GM19452 (cell line): ENCODE results near the gene TMEM232.
"Not testable (repeated sequence)": the region's sequence is repeated elsewhere in the genome, so short reads cannot be mapped to it uniquely, and the experiment has no call there.

Experiments used
- ATAC-seq: cut with Tn5 transposase; IDR thresholded peaks from one replicate; pipeline ENCODE4 v1.9.1; 2021; ENCODE audit not compliant: unreplicated experiment

The TMEM232 gene

GRCh38 chr5:110536120-110537115 lies 190.1 kb downstream of the TMEM232 start:
- no peak for ATAC-seq

GRCh38 chr5:110535146-110535545 lies 191.3 kb downstream of the TMEM232 start:
- not testable (repeated sequence) for ATAC-seq

- no peak for ATAC-seq
Observed at GRCh38 chr5:110525762-110526161, 200.7 kb downstream of the TMEM232 start.

GRCh38 chr5:110517396-110517795 lies 209.1 kb downstream of the TMEM232 start:
- no peak for ATAC-seq

- no peak for ATAC-seq
Observed at GRCh38 chr5:110514030-110514429, 212.4 kb downstream of the TMEM232 start.

- ATAC-seq = no peak
Observed at GRCh38 chr5:110512266-110512665, 214.2 kb downstream of the TMEM232 start.

- no peak for ATAC-seq
Observed at GRCh38 chr5:110510146-110510545, 216.3 kb downstream of the TMEM232 start.

GRCh38 chr5:110507972-110508371 lies 218.5 kb downstream of the TMEM232 start:
- no peak for ATAC-seq

- ATAC-seq = no peak
Observed at GRCh38 chr5:110506378-110506777, 220.1 kb downstream of the TMEM232 start.

- no peak for ATAC-seq
Observed at GRCh38 chr5:110496276-110496675, 230.2 kb downstream of the TMEM232 start.

GRCh38 chr5:110492446-110492845 lies 234.0 kb downstream of the TMEM232 start:
- no peak for ATAC-seq

GRCh38 chr5:110478895-110479294 lies 247.6 kb downstream of the TMEM232 start:
- no peak for ATAC-seq

GRCh38 chr5:110477911-110478310 lies 248.6 kb downstream of the TMEM232 start:
- ATAC-seq = no peak

GRCh38 chr5:110476164-110476563 lies 250.3 kb downstream of the TMEM232 start:
- ATAC-seq = no peak

GRCh38 chr5:110475529-110475928 lies 250.9 kb downstream of the TMEM232 start:
- ATAC-seq = no peak

GRCh38 chr5:110469486-110469885 lies 257.0 kb downstream of the TMEM232 start:
- no peak for ATAC-seq

- ATAC-seq = no peak
Observed at GRCh38 chr5:110463106-110463505, 263.4 kb downstream of the TMEM232 start.

GRCh38 chr5:110460837-110461236 lies 265.6 kb downstream of the TMEM232 start:
- no peak for ATAC-seq

GRCh38 chr5:110458313-110458712 lies 268.2 kb downstream of the TMEM232 start:
- ATAC-seq = no peak

GRCh38 chr5:110442856-110443255 lies 283.6 kb downstream of the TMEM232 start:
- no peak for ATAC-seq

- ATAC-seq = no peak
Observed at GRCh38 chr5:110441035-110441434, 285.4 kb downstream of the TMEM232 start.

GRCh38 chr5:110440058-110440457 lies 286.4 kb downstream of the TMEM232 start:
- no peak for ATAC-seq

- ATAC-seq = no peak
Observed at GRCh38 chr5:110439296-110439695, 287.2 kb downstream of the TMEM232 start.
